Breast epithelium (tissue), 4 donors: ENCODE data around the gene FGGY. TPM values are rescaled to one million over a fixed set of nuclear protein-coding genes. Genes with fewer than 3 reads are reported as not detected.
A peak's percentile ranks its signal among the peaks of the same experiment; 100 is the strongest.

ENCODE experiments used
- DNase-seq, 2 donors: peaks; one replicate each; pipeline ENCODE4 v3.0.0-alpha.2; 2019; ENCODE audit warnings: low spot score in 2 of 2
- H3K27ac ChIP-seq, 2 donors: fragments of 200-600 bp; sonication (generic) in 1 of 2; one replicate each; pipeline ENCODE4 v1.5.1; 2016 to 2019; ENCODE audit warnings: mild to moderate bottlenecking in 1 of 2
- H3K27me3 ChIP-seq, 2 donors: fragments of 200-600 bp; sonication (generic) in 1 of 2; one replicate each; pipeline versions ENCODE4 v1.5.1 to v1.6.0; 2017 to 2019; ENCODE audit warnings: control low read depth in 1 of 2, mild to moderate bottlenecking in 1 of 2
- H3K36me3 ChIP-seq: fragments of 200-600 bp; one replicate; pipeline ENCODE4 v1.5.1; 2019
- H3K4me1 ChIP-seq, 2 donors: fragments of 200-600 bp; sonication (generic); one replicate each; pipeline ENCODE4 v1.5.1; 2016 to 2019; ENCODE audit warnings: control low read depth in 1 of 2
- H3K4me3 ChIP-seq, 3 donors: fragments of 200-600 bp; sonication (generic); 1 replicate in 2 of 3; 2 replicates in 1 of 3; pipeline ENCODE4 v1.5.1; 2016 to 2019; ENCODE audit warnings: mild to moderate bottlenecking in 3 of 3, moderate library complexity in 2 of 3
- H3K9me3 ChIP-seq, 2 donors: fragments of 200-600 bp; sonication (generic) in 1 of 2; one replicate each; pipeline ENCODE4 v1.5.1; 2016 to 2019; ENCODE audit warnings: control low read depth in 1 of 2
- CTCF ChIP-seq, 3 donors: fragments of 450-650 bp; IDR thresholded peaks; one replicate each; pipeline ENCODE4 v1.5.1; 2016 to 2017; ENCODE audit warnings: antibody characterized with exemption in 3 of 3, mild to moderate bottlenecking in 3 of 3, moderate library complexity in 3 of 3
- POLR2A ChIP-seq: fragments of 450-650 bp; IDR thresholded peaks from one replicate; pipeline ENCODE4 v1.6.1; 2016; ENCODE audit warnings: antibody characterized with exemption, mild to moderate bottlenecking, moderate library complexity
- POLR2AphosphoS5 ChIP-seq, 3 donors: sonication (generic); formaldehyde crosslinking; IDR thresholded peaks; one replicate each; pipeline ENCODE4 v1.6.1; 2017; ENCODE audit warnings: antibody characterized with exemption in 3 of 3
- intact Hi-C: fragments of 100-400 bp; cut with DNase I; formaldehyde crosslinking; loops from one replicate; pipeline ENCODE4 v1.15.1; 2023; ENCODE audit warnings: low total_unique reads
- total RNA-seq, 3 donors: library from RNA; depleted of rRNA; stranded (reverse); fragments of >200 nt; gene quantifications; one replicate each; pipeline ENCODE4 v1.1.0, GENCODE V29; 2016

FGGY gene
- total RNA-seq, 3 donors from 2014 or later, result 16.2 to 50.3 (median 29.2) TPM

DNA sequence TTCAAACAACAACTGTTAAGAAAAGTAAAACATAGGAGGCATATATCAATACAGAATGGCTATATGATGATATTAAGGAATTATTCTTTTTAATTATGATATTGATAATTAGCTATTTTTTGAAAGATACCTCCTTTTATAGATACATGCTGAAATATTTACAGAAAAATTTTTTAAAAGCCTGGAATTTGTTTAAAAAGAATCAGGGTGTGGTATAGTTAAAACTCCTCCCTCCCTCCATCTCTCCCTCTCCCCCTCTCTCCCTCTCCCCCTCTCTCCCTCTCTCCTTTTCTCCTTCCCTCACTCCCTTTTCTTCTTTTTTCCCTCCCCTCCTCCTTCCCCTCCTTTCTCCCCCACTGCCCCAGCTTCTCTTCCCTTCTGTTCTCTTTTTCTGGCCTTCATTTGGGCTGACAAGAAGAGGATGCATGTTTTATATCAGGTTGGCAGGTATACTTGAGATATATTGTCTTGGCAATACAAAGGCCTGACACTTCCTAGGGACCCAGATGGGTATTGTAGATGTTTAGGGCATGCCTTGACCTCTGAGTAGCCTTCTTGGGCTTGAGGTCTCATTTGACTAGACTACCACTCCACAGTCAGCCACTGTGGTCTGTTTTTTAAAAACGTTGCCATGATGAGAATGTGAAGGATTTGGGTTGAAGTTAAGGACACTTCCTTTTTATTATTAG is 124.5 kb downstream of the FGGY start:
- Histone ChIP-seq H3K4me3 (no peak overlapping the region), H3K36me3 (no peaks in the 10 kb centered on the region), H3K27ac (no peak overlapping the region), H3K27me3 (no peaks in the 10 kb centered on the region), H3K4me1 (peaks cover 0 to 4% of the 10 kb centered on the region in 2 donors), H3K9me3 (no peaks in the 10 kb centered on the region)
- intact Hi-C loops, result no loop called here
- TF ChIP-seq POLR2A, result no peak
- no peak for TF ChIP-seq CTCF (IDR thresholded peaks at IDR 0.05)
- no peak for TF ChIP-seq POLR2AphosphoS5 (IDR thresholded peaks at IDR 0.05)
- no peak for DNase-seq

- Histone ChIP-seq H3K4me3 (no peak overlapping the region), H3K27ac (peak overlapping the region; percentile 80 to 84), H3K27me3 (no peaks in the 10 kb centered on the region), H3K4me1 (peaks cover 0 to 4% of the 10 kb centered on the region in 2 donors), H3K9me3 (no peaks in the 10 kb centered on the region), H3K36me3 (no peaks in the 10 kb centered on the region)
- intact Hi-C loops, result no loop called here
- TF ChIP-seq POLR2AphosphoS5 (IDR thresholded peaks at IDR 0.05), result peak in 2 of 3 donors; percentile 70 to 78
- TF ChIP-seq POLR2A, result no peak
- no peak for TF ChIP-seq CTCF (IDR thresholded peaks at IDR 0.05)
- DNase-seq, result peak; percentile 89 to 96
These were observed 126.2 kb downstream of the FGGY start for GRCh38 chr1:59422921-59423575.

DNA sequence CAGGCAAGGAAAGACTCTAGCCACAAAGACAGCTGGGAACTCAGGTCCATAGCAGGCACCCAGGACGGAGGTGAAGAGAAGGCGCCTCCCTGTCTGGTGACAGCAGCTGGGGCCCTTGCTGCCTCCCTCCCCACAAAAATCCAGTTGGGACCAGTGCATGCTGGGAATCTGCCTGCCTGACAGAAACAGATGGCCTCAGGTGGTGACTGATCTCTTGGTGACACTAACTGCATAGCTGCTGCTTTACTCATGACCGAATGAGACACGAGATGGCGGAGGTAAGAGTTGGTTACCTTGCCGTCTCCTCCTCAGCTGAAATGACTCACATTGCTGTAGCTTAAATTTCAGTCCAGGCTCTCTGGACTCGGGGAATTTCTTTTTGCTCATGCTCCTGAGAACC is 130.3 kb downstream of the FGGY start:
- no peaks in the 10 kb centered on the region for H3K27me3 ChIP-seq
- no peaks in the 10 kb centered on the region for H3K36me3 ChIP-seq
- H3K4me3 ChIP-seq, result no peak overlapping the region
- TF ChIP-seq CTCF (IDR thresholded peaks at IDR 0.05), result no peak
- TF ChIP-seq POLR2A, result no peak
- TF ChIP-seq POLR2AphosphoS5 (IDR thresholded peaks at IDR 0.05), result peak in 1 of 3 donors; percentile 32
- H3K27ac ChIP-seq, result peak overlapping the region; percentile 53 to 59
- no peaks in the 10 kb centered on the region for H3K9me3 ChIP-seq
- peak; percentile 55 to 56 for DNase-seq
- peaks cover 0 to 4% of the 10 kb centered on the region in 2 donors for H3K4me1 ChIP-seq
- intact Hi-C loops, result no loop called here

GRCh38 chr1:59427784-59428183 is 130.9 kb downstream of the FGGY start:
- H3K4me3 ChIP-seq, result no peak overlapping the region
- peaks cover 0 to 4% of the 10 kb centered on the region in 2 donors for H3K4me1 ChIP-seq
- no peaks in the 10 kb centered on the region for H3K9me3 ChIP-seq
- TF ChIP-seq POLR2A, result no peak
- no peak for TF ChIP-seq CTCF (IDR thresholded peaks at IDR 0.05)
- no peak for TF ChIP-seq POLR2AphosphoS5 (IDR thresholded peaks at IDR 0.05)
- H3K27ac ChIP-seq, result peak overlapping the region; percentile 53 to 59
- intact Hi-C loops, result no loop called here
- no peak for DNase-seq
- no peaks in the 10 kb centered on the region for H3K36me3 ChIP-seq
- no peaks in the 10 kb centered on the region for H3K27me3 ChIP-seq

DNA sequence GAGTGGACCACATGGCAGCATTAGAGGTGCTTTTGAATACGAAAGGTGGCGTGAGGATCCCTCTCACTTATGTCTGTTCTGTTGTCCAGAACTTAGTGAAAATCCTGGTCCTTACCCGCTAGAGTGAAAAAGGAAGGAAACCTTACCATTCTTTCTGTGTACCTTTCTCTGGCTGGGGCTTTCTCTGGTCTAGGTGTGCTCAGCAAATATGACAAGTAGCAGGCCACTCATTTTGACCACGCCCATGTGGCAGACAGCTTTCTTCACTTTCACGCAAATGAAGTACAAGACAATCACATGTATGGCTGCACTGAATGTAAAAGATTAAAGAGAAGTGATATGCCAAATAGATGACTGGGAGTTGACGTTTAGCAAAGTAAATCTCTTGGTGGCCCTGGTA is 131.9 kb downstream of the FGGY start:
- Histone ChIP-seq H3K4me1 (no peaks in the 10 kb centered on the region), H3K36me3 (no peaks in the 10 kb centered on the region), H3K4me3 (no peak overlapping the region), H3K9me3 (no peaks in the 10 kb centered on the region), H3K27me3 (no peaks in the 10 kb centered on the region), H3K27ac (no peak overlapping the region)
- no peak for DNase-seq
- intact Hi-C loops, result no loop called here
- no peak for TF ChIP-seq POLR2AphosphoS5 (IDR thresholded peaks at IDR 0.05)
